Psoas muscle (tissue), 8 donors: Measurements from ENCODE around the gene CADPS. TPM values are rescaled to one million over a fixed set of nuclear protein-coding genes. Genes with fewer than 3 reads are reported as not detected.

Source experiments
- ATAC-seq, 4 donors: fragments of 200-7000 bp; cut with Tn5 transposase; one replicate each; pipeline ENCODE4 v1.9.1; 2020; ENCODE audit warnings: moderate library complexity in 3 of 4, mild to moderate bottlenecking in 2 of 4
- DNase-seq, 2 donors: peaks; one replicate each; pipeline ENCODE4 v3.0.0-alpha.2; 2020
- H3K27ac ChIP-seq: fragments of 200-600 bp; one replicate; pipeline ENCODE4 v1.8.0; 2022
- H3K27me3 ChIP-seq, 3 donors: fragments of 200-600 bp in 1 of 3; one replicate each; pipeline versions ENCODE4 v1.6.1 to v1.8.0; 2013 to 2022; ENCODE audit warnings: low read length in 2 of 3, mild to moderate bottlenecking in 2 of 3, moderate library complexity in 1 of 3; ENCODE audit not compliant: insufficient read depth in 3 of 3
- H3K36me3 ChIP-seq, 2 donors: fragments of 200-600 bp in 1 of 2; one replicate each; pipeline versions ENCODE4 v1.6.1 to v1.8.0; 2013 to 2022; ENCODE audit warnings: low read depth in 1 of 2, mild to moderate bottlenecking in 1 of 2, moderate library complexity in 1 of 2; ENCODE audit not compliant: insufficient read depth in 1 of 2
- H3K4me1 ChIP-seq: fragments of 200-600 bp; one replicate; pipeline ENCODE4 v1.8.0; 2022
- H3K4me3 ChIP-seq: fragments of 200-600 bp; one replicate; pipeline ENCODE4 v1.8.0; 2022; ENCODE audit warnings: mild to moderate bottlenecking
- H3K9me3 ChIP-seq: fragments of 200-600 bp; one replicate; pipeline ENCODE4 v1.8.0; 2022
- CTCF ChIP-seq: fragments of 200-600 bp; IDR thresholded peaks from one replicate; pipeline ENCODE4 v1.8.0; 2022; ENCODE audit warnings: antibody characterized with exemption
- WGBS, 3 donors: extraction: QIAGEN DNeasy Blood & Tissue Kit; methylation state at CpG; one replicate each; pipeline versions ENCODE4 v1.1.6 to v1.1.7; 2013; 5-methylcytosine and 5-hydroxymethylcytosine counted together
- intact Hi-C, 2 donors: fragments of 100-400 bp; cut with DNase I; formaldehyde crosslinking; loops; one replicate each; pipeline versions ENCODE4 v1.11.0 to v1.14.2; 2022
- polyA plus RNA-seq, 3 donors: library from polyadenylated mRNA; stranded (reverse); fragments of 200-250 nt; gene quantifications; one replicate each; pipeline ENCODE4 v1.2.3, GENCODE V29; 2013
- total RNA-seq, 4 donors: library from RNA; stranded (reverse); fragmentation: NEBNext Ultra II Directional in 2 of 4; extraction: Animal tissue kit (Norgen Biotek cat#: 25700) in 2 of 4; gene quantifications; one replicate each; pipeline versions ENCODE4 v1.2.1 to v1.2.4, GENCODE V29; 2021 to 2023
- donor health status: healthy with polysubstance abuse.
- donor health status: DM: no; HTN: no; CAD: no; lungs with moderate emphysema.
- donor health status: Bipolar disorder and iron deficiency.
- donor health status: healthy.
- donor health status: DM: yes; HTN: yes; CAD: no.
- donor health status: DM: no; HTN: no; CAD: no.
- donor health status: DM: no; HTN: no; CAD: no.
- donor health status: DM: yes; HTN: yes; CAD: no.

Gene CADPS
- total and polyA plus RNA-seq, 7 donors, result 0.01 to 0.07 (median 0.04) TPM; not detected in 4

GRCh38 chr3:62882676-62883200 is 7.5 kb upstream of the CADPS start:
- H3K4me3 ChIP-seq, result no peak overlapping the region
- DNase-seq (no peak), ATAC-seq (no peak)
- WGBS, 3 donors, result 62 to 65% (median 63%) methylated on average over 4 of the region's 4 CpGs
- no peaks in the 10 kb centered on the region for H3K4me1 ChIP-seq
- intact Hi-C loops, result no loop called here
- H3K9me3 ChIP-seq, result no peaks in the 10 kb centered on the region
- no peaks in the 10 kb centered on the region for H3K36me3 ChIP-seq
- no peak for TF ChIP-seq CTCF
- peaks cover 0 to 5% (median 3%) of the 10 kb centered on the region in 3 donors for H3K27me3 ChIP-seq
- no peak overlapping the region for H3K27ac ChIP-seq

GRCh38 chr3:62876064-62876463 is 848 bp upstream of the CADPS start:
- Histone ChIP-seq H3K4me3 (no peak overlapping the region), H3K9me3 (no peaks in the 10 kb centered on the region), H3K27me3 (peaks cover 0 to 56% (median 24%) of the 10 kb centered on the region in 3 donors), H3K4me1 (no peaks in the 10 kb centered on the region), H3K36me3 (no peaks in the 10 kb centered on the region), H3K27ac (no peak overlapping the region)
- TF ChIP-seq CTCF, result no peak
- WGBS, 3 donors, result 1 to 4% (median 2%) methylated on average over 17 of the region's 17 CpGs
- no peak for ATAC-seq
- intact Hi-C loops, result no loop called here
- DNase-seq, result peak in 1 of 2 donors; percentile 49

GRCh38 chr3:62875558-62876002 is 364 bp upstream of the CADPS start:
- ATAC-seq, result no peak
- Histone ChIP-seq H3K4me1 (no peaks in the 10 kb centered on the region), H3K27me3 (peaks cover 0 to 57% (median 24%) of the 10 kb centered on the region in 3 donors), H3K9me3 (no peaks in the 10 kb centered on the region), H3K36me3 (no peaks in the 10 kb centered on the region), H3K27ac (no peak overlapping the region), H3K4me3 (no peak overlapping the region)
- intact Hi-C loops, result no loop called here
- TF ChIP-seq CTCF, result no peak
- DNase-seq, result no peak
- 2 to 6% (median 2%) methylated on average over 18 of the region's 18 CpGs for WGBS, 3 donors

- Histone ChIP-seq H3K9me3 (no peaks in the 10 kb centered on the region), H3K27ac (no peak overlapping the region), H3K27me3 (peaks cover 0 to 57% (median 24%) of the 10 kb centered on the region in 3 donors), H3K36me3 (no peaks in the 10 kb centered on the region), H3K4me1 (no peaks in the 10 kb centered on the region), H3K4me3 (peak overlapping the region; percentile 55)
- WGBS, 3 donors, result 1% methylated on average over 51 to 77 of the region's 77 CpGs
- intact Hi-C loops, result no loop called here
- no peak for TF ChIP-seq CTCF
- ATAC-seq, result no peak
- peak in 1 of 2 donors; percentile 46 for DNase-seq
Observed at GRCh38 chr3:62873761-62874710, 1.2 kb downstream of the CADPS start.
